Activated CD4-positive, alpha-beta T cell treated with anti-CD3 and anti-CD28 coated beads, Interleukin-2, amount 10 ng/mL, durations not matched to agents 24 days and 14 days (primary cell): ENCODE measurements around the gene SURF4. TPM values are rescaled to one million over a fixed set of nuclear protein-coding genes. Genes with fewer than 3 reads are reported as not detected.
"Not testable (repeated sequence)": the region's sequence is repeated elsewhere in the genome, so short reads cannot be mapped to it uniquely, and the experiment has no call there.

ENCODE experiments used
- DNase-seq: peaks from one replicate; pipeline ENCODE4 v3.0.0; 2022
- H3K27ac Mint-ChIP-seq: one replicate; pipeline ENCODE4 v1.8.0; 2022; ENCODE audit warnings: mild to moderate bottlenecking, mixed read lengths
- H3K27me3 Mint-ChIP-seq: one replicate; pipeline ENCODE4 v1.8.0; 2022; ENCODE audit warnings: mixed read lengths
- H3K36me3 Mint-ChIP-seq: one replicate; pipeline ENCODE4 v1.8.0; 2022; ENCODE audit warnings: low read depth, mild to moderate bottlenecking, mixed read lengths
- H3K4me1 Mint-ChIP-seq: one replicate; pipeline ENCODE4 v1.8.0; 2021; ENCODE audit warnings: mixed read lengths
- H3K4me3 Mint-ChIP-seq: one replicate; pipeline ENCODE4 v1.8.0; 2022; ENCODE audit warnings: mild to moderate bottlenecking, moderate library complexity, mixed read lengths
- H3K9me3 Mint-ChIP-seq: one replicate; pipeline ENCODE4 v1.8.0; 2021; ENCODE audit warnings: mixed read lengths
- intact Hi-C: fragments of 100-400 bp; cut with micrococcal nuclease; formaldehyde crosslinking; loops from one replicate; pipeline ENCODE4 v1.15.1; 2023
- total RNA-seq: library from RNA; stranded (reverse); gene quantifications from 2 replicates; pipeline ENCODE4 v1.2.3, GENCODE V29; 2022

Gene SURF4
- total RNA-seq, 1 donor from 2014 or later = 235 TPM

DNA sequence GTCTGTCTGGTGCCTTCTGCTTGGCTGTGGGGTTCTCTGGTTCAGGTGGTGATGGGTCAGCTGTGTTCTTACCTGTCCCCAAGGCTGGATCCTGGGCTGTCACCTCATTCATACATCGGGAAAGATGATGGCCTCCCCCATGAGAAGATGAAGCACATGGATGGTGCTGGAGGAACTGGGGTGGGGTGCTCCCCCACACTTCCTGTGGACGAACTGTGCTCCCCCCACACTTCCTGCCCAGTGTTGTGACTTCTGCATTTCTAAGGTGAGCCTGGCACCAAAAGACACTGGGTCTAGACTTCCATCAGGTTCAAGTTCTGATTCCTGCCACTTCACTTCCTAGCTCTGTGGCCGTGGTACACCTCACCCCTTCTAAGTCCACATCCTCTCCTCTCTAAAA is 35.6 kb downstream of the SURF4 start:
- DNase-seq = no peak
- Mint-ChIP-seq H3K4me1 (peaks cover 15% of the 10 kb centered on the region), H3K9me3 (no peaks in the 10 kb centered on the region), H3K4me3 (no peak overlapping the region), H3K27me3 (no peaks in the 10 kb centered on the region), H3K36me3 (peaks cover 58% of the 10 kb centered on the region), H3K27ac (peak overlapping the region; percentile 53)
- intact Hi-C loops = no loop called here

DNA sequence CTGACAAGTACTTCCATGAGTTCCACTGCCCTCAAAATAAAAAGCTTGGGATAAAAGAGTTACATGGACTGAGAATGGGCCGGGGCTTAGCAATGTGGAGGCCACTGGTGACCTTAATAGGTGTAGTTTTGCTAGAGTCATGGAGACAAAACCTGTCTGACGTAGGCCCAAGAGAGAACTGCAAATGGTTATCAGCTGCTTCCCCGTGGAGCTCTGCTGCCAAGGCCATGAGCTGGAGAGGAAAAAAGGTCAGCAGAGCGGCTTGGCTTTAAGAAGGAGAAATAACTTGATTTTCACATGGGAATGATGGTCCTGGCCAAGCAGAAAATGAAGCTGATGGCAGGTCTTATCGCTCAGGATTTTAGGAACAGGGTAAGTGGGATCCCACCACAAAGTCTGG is 36.2 kb downstream of the SURF4 start:
- no peaks in the 10 kb centered on the region for H3K27me3 Mint-ChIP-seq
- no peak overlapping the region for H3K4me3 Mint-ChIP-seq
- H3K36me3 Mint-ChIP-seq = peaks cover 53% of the 10 kb centered on the region
- H3K4me1 Mint-ChIP-seq = peaks cover 15% of the 10 kb centered on the region
- H3K27ac Mint-ChIP-seq = peak overlapping the region; percentile 48
- H3K9me3 Mint-ChIP-seq = no peaks in the 10 kb centered on the region
- intact Hi-C loops = loop anchor here (5.0 kb wide), 1 partner anchor 363 kb away; no protein-coding TSS in a partner anchor
- DNase-seq = no peak

DNA sequence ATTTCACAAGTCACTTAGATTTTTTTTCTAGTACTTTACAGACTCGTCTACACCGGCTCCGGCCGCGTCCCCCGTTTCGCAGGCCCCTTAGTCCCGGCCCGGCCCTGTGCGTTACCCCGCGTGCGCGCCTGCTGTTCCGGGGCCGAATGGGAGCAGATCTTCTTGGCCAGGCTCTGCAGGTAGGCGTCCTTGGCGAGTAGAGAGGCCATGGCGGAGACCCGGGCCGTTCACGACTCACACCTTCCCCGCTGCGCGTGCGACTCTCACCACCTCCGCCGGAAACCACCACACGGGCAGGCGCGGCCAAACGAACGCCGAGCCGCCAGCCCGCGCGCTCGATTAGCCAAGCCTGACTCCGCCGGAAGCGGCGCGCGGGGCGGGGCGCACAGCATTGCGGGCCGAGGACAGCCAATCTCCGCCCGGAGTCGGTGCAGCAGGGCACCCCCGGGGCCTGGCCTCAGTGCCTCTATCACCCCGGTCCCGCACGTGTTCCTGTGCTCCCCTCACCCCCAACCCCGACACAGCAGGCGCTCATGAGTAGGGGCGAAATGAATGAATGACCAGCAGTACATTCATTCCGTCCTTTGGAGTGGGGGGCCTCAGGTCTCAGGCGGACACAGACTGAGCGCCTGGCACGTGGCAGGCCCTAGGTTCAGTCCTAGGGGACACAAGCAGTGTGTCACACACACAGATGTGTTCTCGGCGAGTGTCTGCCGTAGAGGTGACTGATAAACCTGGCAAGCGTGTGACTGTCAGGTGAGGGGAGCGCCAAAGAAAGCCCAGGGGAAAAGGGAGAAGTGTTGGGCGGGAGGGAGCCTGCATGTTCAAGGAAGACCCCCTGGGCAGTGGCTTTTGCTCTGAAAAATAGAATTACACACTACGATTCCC is 39.7 kb downstream of the SURF4 start, which contains the start of gene SURF6:
Gene SURF6, minus strand, starts transcription at position 265 of the 888 bp plus-strand sequence. Its CDS starts 56 bp downstream, at position 209.
- intact Hi-C loops = loop anchor here (1.0 to 5.0 kb wide), 6 partner anchors 12 to 366 kb away; partner anchors contain the start of genes MED22, REXO4, RPL7A and STKLD1
- H3K9me3 Mint-ChIP-seq = no peaks in the 10 kb centered on the region
- H3K4me1 Mint-ChIP-seq = peaks cover 18% of the 10 kb centered on the region
- peak within 1 kb of the TSS; percentile 90 for H3K27ac Mint-ChIP-seq
- DNase-seq = peak; percentile 99
- H3K36me3 Mint-ChIP-seq = peaks cover 68% of the 10 kb centered on the region
- H3K27me3 Mint-ChIP-seq = no peaks in the 10 kb centered on the region
- peak within 1 kb of the TSS; percentile 89 for H3K4me3 Mint-ChIP-seq

DNA sequence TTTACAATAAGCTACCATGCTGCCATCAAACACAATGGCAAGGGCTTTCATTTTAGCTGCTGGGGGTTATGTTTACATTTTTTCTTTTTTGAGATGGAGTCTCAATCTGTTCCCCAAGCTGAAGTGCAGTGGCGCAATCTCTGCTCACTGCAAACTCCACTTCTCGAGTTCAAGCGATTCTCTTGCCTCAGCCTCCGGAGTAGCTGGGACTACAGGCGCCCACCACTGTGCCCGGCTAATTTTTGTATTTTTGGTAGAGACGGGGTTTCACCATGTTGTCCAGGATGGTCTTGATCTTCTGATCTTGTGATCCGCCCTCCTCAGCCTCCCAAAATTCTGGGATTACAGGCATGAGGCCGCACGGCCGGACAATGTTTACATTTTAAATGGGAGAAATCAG is 41.0 kb downstream of the SURF4 start:
- not testable (repeated sequence) for DNase-seq, H3K9me3 Mint-ChIP-seq, H3K27me3 Mint-ChIP-seq
- intact Hi-C loops = loop anchor here (5.0 kb wide), 1 partner anchor 367 kb away; no protein-coding TSS in a partner anchor
- H3K4me3 Mint-ChIP-seq = peak overlapping the region; percentile 89
- H3K36me3 Mint-ChIP-seq = peaks cover 66% of the 10 kb centered on the region
- peaks cover 12% of the 10 kb centered on the region for H3K4me1 Mint-ChIP-seq
- H3K27ac Mint-ChIP-seq = peak overlapping the region; percentile 62

DNA sequence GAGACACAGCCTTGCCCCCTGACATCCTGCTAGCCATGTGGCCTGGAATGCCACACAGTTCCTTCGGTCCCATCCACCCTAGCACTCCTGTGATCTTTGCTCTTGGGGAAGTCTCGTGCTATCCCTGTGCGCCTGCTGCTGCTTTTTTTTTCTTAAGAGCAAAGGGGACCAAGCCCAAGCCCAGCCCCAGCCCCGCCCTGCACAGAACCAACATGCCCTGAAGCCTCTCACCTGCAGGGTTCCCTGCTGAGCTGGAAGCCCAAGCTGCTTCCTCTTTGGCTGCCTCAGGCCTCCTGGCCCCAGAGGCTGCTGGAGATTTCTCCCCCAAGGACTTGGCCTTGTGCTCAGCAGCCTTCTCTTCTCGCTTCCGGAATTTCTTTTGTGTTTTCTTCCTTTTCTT is 41.7 kb downstream of the SURF4 start:
- H3K27me3 Mint-ChIP-seq = no peaks in the 10 kb centered on the region
- peaks cover 62% of the 10 kb centered on the region for H3K36me3 Mint-ChIP-seq
- H3K9me3 Mint-ChIP-seq = no peaks in the 10 kb centered on the region
- no peak overlapping the region for H3K27ac Mint-ChIP-seq
- peak overlapping the region; percentile 89 for H3K4me3 Mint-ChIP-seq
- H3K4me1 Mint-ChIP-seq = peaks cover 14% of the 10 kb centered on the region
- no peak for DNase-seq
- intact Hi-C loops = no loop called here

DNA sequence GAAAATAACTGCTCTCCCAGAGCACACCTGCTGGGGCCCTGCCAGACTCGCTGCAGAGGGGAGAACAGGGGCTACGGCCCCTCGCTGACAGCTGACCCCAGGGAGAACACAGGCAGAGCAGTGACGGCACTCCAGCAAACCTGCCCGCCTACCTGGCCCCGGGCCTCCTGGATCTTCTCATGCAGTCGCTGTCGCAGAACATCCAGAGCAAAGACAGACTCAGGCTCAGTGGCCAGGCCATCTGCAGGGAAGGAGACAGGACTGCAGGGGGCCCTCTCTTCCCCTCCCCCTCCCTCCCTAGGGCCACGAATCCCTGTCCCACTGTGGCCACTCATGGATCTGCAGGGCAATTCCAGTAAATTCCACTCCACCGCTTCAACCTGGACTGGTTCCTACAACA is 42.3 kb downstream of the SURF4 start:
- no peaks in the 10 kb centered on the region for H3K9me3 Mint-ChIP-seq
- H3K27me3 Mint-ChIP-seq = no peaks in the 10 kb centered on the region
- H3K36me3 Mint-ChIP-seq = peaks cover 63% of the 10 kb centered on the region
- no peak overlapping the region for H3K4me3 Mint-ChIP-seq
- DNase-seq = no peak
- H3K27ac Mint-ChIP-seq = peak overlapping the region; percentile 29
- intact Hi-C loops = no loop called here
- H3K4me1 Mint-ChIP-seq = peaks cover 16% of the 10 kb centered on the region

DNA sequence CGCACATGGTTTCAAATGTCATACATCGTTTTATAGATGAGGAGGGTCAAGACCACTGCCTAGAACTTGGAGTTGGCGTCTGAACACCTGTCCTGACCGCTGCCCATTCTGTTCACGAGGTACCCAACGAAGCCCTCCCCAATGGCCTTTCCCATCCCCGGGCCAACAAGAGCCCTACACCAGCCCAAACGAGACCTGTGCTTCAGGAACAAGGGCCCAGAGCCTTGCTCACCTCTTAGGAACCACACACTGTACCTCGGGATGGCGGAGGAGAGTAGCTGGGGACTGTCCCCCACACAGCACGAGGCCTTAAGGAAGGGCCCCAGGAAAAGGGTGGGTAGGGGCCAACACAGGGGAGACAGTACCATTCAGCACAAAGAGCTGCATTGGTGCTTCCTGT is 42.8 kb downstream of the SURF4 start:
- H3K27ac Mint-ChIP-seq = no peak overlapping the region
- H3K4me3 Mint-ChIP-seq = no peak overlapping the region
- peaks cover 62% of the 10 kb centered on the region for H3K36me3 Mint-ChIP-seq
- peaks cover 16% of the 10 kb centered on the region for H3K4me1 Mint-ChIP-seq
- H3K9me3 Mint-ChIP-seq = no peaks in the 10 kb centered on the region
- no peaks in the 10 kb centered on the region for H3K27me3 Mint-ChIP-seq
- intact Hi-C loops = no loop called here
- DNase-seq = no peak

DNA sequence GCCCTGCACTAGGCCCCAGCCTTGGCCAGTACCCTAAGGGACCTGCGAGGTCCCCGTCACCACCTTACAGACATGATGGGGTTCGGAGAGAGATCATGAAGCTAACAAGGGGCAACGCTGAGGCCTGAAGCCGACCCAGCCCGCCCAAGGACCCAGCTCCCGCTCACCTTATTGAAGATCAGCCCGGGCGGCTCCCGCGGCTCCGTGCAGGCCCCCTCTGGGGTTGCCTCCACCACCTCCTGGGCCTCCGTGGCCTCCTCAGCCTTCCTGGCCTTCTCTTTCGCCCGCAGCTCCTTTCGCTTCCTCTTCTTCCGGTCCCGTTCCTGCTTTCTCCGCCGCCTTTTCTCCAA is 43.5 kb downstream of the SURF4 start:
- H3K27me3 Mint-ChIP-seq = no peaks in the 10 kb centered on the region
- H3K4me3 Mint-ChIP-seq = no peak overlapping the region
- peaks cover 60% of the 10 kb centered on the region for H3K36me3 Mint-ChIP-seq

DNA sequence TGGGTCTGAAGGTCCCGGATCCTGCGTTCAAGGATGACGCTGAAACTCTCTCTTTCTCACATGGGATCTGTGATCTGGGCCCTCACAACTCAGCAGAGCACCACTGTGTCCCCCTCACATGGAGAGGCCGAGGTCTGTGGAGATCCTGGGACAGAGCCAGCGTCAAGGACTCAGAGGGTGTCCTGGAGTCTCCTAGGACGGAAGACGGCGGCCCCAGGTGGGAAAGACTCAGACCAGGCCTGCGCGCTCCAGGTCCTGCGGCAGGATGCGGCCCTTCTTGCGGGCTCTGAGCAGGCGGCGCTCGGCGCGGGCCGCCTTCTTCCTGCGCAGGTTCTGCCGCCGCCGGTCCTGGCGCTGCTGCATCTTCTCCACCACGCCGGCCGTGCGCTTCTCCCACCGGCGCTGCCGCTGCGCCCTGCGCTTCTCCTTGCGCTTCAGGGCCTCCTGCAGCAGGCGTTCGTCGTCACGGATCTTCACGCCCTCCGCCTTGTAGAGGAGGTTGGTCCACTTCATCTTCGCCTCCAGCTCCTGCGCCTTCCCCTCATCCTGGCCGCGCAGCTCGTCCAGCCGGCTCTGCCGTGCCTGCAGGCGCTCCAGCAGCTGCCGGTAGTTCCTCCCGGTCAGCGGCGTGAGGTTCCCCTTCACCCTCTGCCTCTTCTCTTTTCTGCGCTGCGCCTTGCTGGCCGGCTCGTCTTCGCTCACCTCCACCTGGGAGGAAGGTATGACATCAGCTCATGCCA is 44.0 kb downstream of the SURF4 start:
- DNase-seq = no peak
- Mint-ChIP-seq H3K27me3 (no peaks in the 10 kb centered on the region), H3K4me1 (peaks cover 14% of the 10 kb centered on the region), H3K4me3 (no peak overlapping the region), H3K36me3 (peaks cover 58% of the 10 kb centered on the region), H3K27ac (no peak overlapping the region), H3K9me3 (no peaks in the 10 kb centered on the region)
- intact Hi-C loops = no loop called here

More for the DNA sequence above, 43.5 kb downstream of the SURF4 start:
- no peak for DNase-seq
- H3K4me1 Mint-ChIP-seq = peaks cover 15% of the 10 kb centered on the region
- no peaks in the 10 kb centered on the region for H3K9me3 Mint-ChIP-seq
- H3K27ac Mint-ChIP-seq = no peak overlapping the region
- intact Hi-C loops = no loop called here

DNA sequence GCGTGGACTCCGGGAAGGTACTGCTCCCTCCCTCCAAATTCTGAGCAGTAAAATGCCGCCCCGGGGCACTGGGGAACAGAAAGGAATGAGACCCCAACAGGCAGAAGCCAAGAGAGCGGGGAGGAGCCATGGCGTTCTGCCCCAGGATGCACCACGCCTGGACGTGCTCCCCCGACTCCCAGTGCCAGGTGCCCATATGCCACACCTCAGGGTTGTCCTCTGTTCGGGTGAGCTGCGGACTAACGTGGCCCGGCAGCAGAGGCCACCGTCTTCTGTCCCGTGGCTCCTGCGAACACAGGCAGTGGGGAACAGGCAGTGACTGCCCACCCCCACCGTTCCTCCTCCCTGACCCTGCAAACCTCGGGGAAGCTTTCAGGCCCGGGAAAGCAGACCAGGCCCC is 44.6 kb downstream of the SURF4 start:
- H3K4me3 Mint-ChIP-seq = no peak overlapping the region
- no peaks in the 10 kb centered on the region for H3K27me3 Mint-ChIP-seq
- no peaks in the 10 kb centered on the region for H3K9me3 Mint-ChIP-seq
- no peak overlapping the region for H3K27ac Mint-ChIP-seq
- peaks cover 56% of the 10 kb centered on the region for H3K36me3 Mint-ChIP-seq
- peaks cover 11% of the 10 kb centered on the region for H3K4me1 Mint-ChIP-seq
- intact Hi-C loops = no loop called here
- no peak for DNase-seq

DNA sequence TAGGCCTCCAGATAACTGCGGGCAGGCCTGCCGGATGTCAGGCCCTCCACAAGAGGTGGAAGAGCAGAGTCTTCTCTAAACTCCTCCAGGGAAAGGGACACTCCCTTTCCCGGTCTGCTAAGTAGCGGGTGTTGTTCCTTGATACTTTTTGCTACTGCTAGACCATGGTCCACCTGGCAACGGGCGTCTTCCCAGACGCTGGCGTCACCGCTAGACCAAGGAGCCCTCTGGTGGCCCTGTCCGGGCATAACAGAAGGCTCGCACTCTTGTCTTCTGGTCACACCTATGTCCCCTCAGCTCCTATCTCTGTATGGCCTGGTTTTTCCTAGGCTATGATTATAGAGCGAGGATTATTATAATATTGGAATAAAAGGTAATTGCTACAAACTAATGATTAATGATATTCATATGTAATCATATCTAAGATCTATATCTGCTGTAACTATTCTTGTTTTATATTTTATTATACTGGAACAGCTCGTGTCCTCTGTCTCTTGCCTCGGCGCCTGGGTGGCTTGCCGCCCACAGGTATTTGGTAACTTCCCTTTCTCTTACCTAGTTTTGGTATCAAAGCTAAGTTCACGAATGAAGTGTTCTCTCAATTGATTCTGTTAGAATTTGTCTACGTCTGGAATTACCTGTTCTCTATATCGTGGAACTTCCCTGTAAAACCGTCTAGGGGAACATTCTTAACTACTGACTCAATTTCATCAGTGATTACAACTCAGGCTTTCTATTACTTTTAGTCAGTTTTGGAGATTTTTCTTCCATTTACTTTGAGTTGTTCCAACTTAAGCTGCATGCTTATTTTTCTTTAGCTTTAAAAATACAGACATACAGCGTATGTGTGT is 46.3 kb downstream of the SURF4 start:
- DNase-seq = peak; percentile 62
- H3K27me3 Mint-ChIP-seq, intact Hi-C loops, H3K4me3 Mint-ChIP-seq, H3K9me3 Mint-ChIP-seq, H3K4me1 Mint-ChIP-seq, H3K27ac Mint-ChIP-seq: not testable (repeated sequence)
- H3K36me3 Mint-ChIP-seq = peaks cover 47% of the 10 kb centered on the region

DNA sequence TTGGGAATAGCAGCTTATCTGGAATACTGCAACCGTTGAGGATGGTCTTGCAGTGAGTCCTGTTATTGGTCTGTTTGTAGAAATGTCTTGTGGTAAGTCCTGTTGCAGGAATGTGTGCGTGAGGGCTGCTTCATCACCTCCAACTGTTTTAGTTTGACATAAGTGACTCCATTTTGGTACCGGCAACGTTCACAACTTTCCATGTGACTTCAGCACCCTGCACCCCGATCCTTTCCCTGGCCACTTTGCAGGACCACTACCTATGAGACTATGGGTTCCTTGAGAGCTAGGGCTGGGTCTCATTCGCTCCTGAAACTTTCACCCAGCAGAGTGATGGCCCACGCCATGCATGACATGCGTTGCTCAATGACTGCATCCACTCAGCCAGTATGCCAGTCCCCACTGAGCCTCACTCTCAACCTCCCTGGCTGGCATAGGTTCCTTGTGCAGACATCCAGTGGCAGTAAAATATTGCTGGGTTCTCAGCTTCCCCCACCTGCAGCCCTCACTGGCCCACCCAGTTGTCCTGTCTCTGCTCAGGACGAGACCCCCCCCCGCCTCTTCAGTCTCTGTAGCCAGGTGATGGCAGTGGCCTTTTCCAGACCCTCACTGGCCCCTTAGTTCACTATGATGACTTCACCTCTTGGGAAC is 47.9 kb downstream of the SURF4 start:
- no peak overlapping the region for H3K27ac Mint-ChIP-seq
- H3K4me3 Mint-ChIP-seq = no peak overlapping the region
- peaks cover 4% of the 10 kb centered on the region for H3K4me1 Mint-ChIP-seq
- H3K27me3 Mint-ChIP-seq = no peaks in the 10 kb centered on the region
- DNase-seq = no peak
- no peaks in the 10 kb centered on the region for H3K9me3 Mint-ChIP-seq
- intact Hi-C loops = no loop called here
- H3K36me3 Mint-ChIP-seq = peaks cover 32% of the 10 kb centered on the region

DNA sequence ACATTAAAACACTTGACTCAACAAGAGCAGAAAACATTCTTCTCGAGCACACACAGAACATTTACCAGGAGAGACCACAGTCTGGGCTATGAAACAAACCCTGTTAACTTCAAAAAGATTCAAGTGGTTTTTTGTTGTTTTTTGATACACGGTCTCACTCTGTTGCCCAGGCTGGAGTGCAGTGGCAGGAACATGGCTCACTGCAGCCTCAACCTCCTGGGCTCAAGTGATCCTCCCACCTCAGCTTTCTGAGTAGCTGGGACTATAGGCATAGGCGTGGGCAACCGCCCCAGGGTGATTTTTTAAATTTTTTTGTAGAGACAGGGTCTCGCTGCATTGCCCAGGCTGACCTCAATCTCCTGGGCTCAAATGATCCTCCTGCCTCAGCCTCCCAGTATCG is 48.8 kb downstream of the SURF4 start:
- peaks cover 24% of the 10 kb centered on the region for H3K36me3 Mint-ChIP-seq

More for the DNA sequence above, 48.8 kb downstream of the SURF4 start:
- H3K27ac Mint-ChIP-seq, intact Hi-C loops, H3K4me1 Mint-ChIP-seq, H3K4me3 Mint-ChIP-seq, H3K27me3 Mint-ChIP-seq, H3K9me3 Mint-ChIP-seq, DNase-seq: not testable (repeated sequence)
